Measurements from ENCODE around the gene SPOCK2.

SPOCK2 gene

DNA sequence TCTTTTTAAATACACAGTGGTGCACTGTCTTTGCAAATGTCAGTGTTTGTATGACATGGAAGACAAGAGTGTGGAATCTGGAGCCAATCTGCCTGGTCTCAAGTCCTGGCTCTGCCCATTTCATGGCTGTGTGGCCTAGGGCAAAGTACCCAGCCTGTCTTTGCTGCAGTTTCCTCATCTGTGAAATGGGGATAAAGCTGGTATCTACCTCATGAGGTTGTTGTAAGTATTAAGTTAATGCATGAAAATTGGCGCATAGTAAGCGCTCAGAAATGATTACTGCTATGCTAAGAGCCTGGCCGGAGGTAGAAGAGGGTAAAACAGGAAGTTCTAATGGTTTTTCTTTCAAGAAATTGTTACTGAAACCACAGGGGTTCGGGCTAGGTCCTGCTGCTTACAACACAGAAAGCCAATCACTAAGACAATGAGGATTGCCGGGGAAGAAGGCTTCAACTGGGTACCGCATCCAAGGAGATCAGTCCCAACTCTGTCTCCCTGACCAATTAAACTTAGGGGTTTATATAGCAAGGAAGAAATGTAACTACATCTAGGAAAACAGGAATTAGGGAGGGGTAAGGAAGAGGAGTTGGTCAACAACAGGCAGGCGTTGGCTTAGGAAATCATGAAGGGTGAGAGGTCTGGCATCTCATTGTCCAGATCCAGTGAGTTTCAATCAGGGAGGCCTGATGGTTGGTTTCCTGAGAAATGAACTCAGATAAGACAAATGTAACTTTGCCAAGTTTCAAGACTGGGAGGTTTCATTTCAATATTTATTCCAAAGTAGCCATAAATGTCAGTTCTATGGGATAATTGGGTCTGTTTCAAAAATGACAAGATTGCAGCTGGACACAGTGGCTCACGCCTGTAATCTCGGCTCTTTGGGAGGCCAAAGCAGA is 67.2 kb downstream of the SPOCK2 start:
- TF ChIP-seq, protein P1, sequence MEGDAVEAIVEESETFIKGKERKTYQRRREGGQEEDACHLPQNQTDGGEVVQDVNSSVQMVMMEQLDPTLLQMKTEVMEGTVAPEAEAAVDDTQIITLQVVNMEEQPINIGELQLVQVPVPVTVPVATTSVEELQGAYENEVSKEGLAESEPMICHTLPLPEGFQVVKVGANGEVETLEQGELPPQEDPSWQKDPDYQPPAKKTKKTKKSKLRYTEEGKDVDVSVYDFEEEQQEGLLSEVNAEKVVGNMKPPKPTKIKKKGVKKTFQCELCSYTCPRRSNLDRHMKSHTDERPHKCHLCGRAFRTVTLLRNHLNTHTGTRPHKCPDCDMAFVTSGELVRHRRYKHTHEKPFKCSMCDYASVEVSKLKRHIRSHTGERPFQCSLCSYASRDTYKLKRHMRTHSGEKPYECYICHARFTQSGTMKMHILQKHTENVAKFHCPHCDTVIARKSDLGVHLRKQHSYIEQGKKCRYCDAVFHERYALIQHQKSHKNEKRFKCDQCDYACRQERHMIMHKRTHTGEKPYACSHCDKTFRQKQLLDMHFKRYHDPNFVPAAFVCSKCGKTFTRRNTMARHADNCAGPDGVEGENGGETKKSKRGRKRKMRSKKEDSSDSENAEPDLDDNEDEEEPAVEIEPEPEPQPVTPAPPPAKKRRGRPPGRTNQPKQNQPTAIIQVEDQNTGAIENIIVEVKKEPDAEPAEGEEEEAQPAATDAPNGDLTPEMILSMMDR (IDR thresholded peaks at IDR 0.05; ENCODE audit: low read length, missing control alignments), result no peak
- H3K4me3 ChIP-seq (replicated peaks; ENCODE audit: low read depth, low read length), result no peak overlapping the region
- peak; percentile 72 for DNase-seq (ENCODE audit: low read depth)

DNA sequence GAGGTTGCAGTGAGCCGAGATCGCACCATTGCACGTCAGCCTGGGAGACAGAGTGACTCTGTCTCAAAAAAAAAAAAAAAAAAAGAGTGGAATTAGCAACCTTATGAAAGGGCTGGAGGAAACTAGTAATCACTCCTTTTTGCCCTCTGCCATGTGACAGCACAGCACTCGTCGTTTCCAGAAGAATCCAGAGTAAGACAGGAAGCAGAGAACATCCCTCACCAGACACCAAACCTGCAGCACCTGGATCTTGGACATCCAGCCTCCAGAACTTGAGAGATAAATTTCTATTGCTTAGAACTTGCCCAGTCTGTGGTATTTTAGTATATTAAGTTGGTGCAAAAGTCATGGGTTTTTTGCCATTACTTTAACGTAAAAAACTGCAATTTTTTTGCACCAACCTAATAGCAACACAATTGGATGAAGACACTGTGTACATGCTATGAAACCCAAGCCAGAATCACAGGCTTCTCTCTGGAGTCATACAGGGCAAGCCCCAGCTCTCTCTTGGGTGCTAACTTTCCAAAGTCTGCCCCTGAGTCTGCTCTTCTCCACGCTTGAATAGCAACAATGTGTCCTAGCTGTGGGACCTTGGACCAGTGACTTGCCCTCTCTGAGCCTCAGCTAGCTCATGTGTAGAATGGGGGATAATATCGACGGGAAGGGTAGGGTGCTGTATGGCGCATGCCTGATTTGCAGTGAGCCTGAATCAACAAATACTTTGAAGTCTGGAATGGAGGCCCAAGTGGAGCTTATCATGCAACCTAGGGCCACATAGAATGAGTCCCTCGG is 69.1 kb downstream of the SPOCK2 start:
- TF ChIP-seq, protein P1 (IDR thresholded peaks at IDR 0.05; ENCODE audit: low read length, missing control alignments), result no peak
- no peak for DNase-seq (ENCODE audit: low read depth)
- H3K4me3 ChIP-seq (replicated peaks; ENCODE audit: low read depth, low read length), result no peak overlapping the region

DNA sequence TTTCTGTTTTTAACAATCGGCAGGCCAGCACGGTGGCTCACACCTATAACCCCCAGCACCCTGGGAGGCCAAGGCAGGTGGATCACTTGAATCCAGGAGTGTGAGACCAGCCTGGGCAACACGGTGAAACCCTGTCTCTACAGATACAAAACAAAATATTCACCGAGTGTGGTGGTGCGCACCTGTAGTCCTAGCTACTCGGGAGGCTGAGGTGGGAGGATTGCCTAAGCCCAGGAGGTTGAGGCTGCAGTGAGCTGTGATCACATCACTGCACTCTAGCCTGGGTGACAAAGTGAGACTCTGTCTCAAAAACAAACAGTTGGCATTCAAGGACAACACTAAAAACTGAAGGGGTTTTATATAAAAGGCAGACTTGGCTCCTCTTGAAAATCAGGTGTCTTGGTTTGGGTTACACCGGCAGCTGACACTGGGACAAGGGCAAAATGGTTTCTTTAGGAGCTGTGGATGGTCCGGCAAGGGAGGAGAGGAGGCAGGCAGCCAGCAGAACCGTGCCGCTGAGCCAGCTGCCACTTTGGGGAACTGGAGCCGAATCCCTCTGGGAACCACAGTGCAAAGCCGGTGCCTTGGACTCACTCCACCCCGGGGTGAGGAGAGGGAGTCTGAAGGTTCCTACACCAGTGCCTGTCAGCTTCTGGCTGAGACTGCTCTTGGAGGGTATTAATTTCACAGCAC is 71.6 kb downstream of the SPOCK2 start:
- H3K4me3 ChIP-seq (replicated peaks; ENCODE audit: low read depth, low read length), result no peak overlapping the region
- TF ChIP-seq, protein P1 (IDR thresholded peaks at IDR 0.05; ENCODE audit: low read length, missing control alignments), result no peak
- no peak for DNase-seq (ENCODE audit: low read depth)

DNA sequence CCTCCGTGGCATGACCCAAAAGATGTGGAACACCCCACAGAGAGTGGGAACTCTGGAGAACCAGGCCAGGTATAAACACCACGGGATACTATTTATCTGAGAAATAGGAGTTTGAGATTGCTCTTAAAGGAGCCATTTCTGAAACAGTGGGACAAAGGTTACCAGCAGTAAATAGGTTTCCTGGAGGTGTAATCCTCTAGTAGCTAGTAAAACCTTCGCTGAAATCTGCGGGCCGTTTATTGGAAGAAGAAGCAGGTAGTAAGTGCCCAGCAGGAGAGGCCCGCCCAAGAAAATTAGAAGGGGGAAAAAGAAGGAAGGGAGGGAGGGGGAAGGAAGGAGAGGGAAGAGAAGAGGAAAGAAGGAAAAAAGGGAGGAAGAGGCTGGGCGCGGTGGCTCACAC is 72.5 kb downstream of the SPOCK2 start:
- TF ChIP-seq, protein P1 (IDR thresholded peaks at IDR 0.05; ENCODE audit: low read length, missing control alignments), result no peak
- no peak overlapping the region for H3K4me3 ChIP-seq (replicated peaks; ENCODE audit: low read depth, low read length)
- DNase-seq (ENCODE audit: low read depth), result no peak

DNA sequence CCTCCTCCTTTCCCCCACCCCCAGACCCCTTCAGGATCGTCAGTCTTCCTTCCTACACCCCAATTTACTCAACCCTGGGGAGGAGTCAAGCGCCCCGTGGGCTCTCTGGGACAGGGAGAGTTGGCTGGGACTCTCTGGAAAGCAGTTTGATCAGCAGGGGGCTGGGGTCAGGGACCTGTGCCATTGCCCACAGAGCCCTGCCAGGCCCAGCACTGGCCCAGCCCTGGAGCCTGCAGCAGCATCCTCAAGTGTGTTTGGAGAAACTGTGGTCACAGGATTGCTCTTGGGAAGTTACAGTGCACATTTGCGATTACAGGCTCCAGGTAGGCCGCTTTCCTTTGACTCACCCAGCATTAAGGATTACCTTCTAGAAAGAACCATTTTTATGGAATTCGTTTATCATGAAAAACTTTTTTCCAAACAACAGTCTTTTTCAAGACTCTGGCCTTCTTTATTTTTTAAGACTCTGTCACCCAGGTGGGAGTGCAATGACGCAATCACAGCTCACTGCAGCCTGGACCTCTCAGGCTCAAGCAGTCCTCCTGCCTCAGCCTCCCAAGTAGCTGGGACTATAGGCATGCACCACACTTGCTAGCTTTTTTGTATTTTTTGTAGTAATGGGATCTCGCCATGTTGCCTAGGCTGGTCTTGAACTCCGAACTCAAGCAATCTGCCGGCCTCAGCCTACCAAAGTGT is 73.4 kb downstream of the SPOCK2 start:
- TF ChIP-seq, protein P1 (IDR thresholded peaks at IDR 0.05; ENCODE audit: low read length, missing control alignments), result no peak
- no peak overlapping the region for H3K4me3 ChIP-seq (replicated peaks; ENCODE audit: low read depth, low read length)

DNA sequence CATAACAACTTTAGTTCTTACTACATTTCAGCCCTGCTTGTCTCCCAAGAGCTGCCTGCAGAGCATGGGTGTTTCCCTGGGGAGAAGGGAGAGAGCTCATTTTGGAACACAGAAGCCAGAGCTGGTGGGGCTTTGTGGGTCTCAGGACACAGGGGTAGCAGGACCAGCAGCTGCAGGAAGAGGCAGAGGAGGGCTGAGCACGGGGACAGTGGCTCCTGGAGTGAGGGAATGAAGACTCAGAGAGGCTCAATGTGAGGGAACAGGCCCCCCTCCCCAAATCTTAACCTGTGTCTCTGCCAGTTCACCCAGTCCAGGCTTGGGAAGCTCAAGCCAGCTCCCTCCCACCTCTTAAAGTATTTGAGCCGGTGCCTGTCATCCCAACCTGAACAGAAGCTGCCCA is 74.2 kb downstream of the SPOCK2 start:
- no peak overlapping the region for H3K4me3 ChIP-seq (replicated peaks; ENCODE audit: low read depth, low read length)
- no peak for DNase-seq (ENCODE audit: low read depth)
- TF ChIP-seq, protein P1 (IDR thresholded peaks at IDR 0.05; ENCODE audit: low read length, missing control alignments), result no peak

More for the DNA sequence above, 73.4 kb downstream of the SPOCK2 start:
- DNase-seq (ENCODE audit: low read depth), result no peak

All from fibroblast of pulmonary artery (primary cell).